NCI-H1930 (cell line): ENCODE data around the gene RAB7B.

Experiments used
- DNase-seq, 2 experiments: peaks; one replicate each; lab custom pipeline; 2025; lab: John Stamatoyannopoulos, UW

RAB7B gene

DNA sequence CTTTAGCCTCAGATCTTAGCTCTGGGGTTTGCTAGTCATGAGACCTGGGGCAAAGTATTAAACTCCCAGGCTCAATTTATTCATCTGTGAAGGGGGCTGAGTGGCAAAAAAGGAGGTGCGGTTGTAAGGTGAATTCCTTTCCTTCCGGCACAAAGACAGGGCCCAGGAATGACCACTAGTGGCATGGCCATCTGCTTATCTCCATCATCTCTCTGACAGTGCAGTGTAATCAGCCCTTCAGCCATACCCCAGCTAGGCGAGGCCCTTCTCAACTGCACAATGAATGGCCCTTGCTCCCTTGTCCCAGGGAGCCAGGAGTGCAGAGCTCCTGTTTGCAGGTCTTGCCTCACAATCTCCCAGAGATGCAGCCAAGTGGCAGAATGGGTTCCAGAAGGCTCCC lies 54.3 kb downstream of the RAB7B start:
- DNase-seq: no peak

DNA sequence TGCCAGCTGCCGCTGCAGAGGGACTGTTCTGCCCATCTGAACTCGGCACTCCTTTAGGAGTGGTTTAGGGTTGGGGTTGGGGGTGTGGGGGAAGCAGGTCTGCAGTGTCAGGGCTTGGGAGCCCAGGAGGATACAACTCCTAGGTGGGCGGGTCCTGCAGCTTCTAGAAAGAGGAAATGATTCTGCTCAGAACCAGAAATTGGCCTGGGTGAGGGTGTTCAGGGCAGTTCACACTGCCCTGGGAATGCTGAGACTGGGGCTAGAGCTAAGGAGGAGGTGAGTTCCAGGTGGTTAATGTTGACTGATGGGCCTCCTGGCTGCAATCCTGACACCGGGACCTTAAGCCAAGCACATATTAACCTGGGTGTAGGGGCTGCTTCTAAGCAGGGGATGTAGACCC lies 55.2 kb downstream of the RAB7B start:
- no peak for DNase-seq

GRCh38 chr1:205947024-205947423 lies 56.2 kb downstream of the RAB7B start:
- DNase-seq: no peak

- DNase-seq: no peak
Observed at GRCh38 chr1:205945069-205945468, 58.1 kb downstream of the RAB7B start.

- no peak for DNase-seq
Observed at GRCh38 chr1:205944525-205944924, 58.7 kb downstream of the RAB7B start.

- DNase-seq: no peak
Observed at GRCh38 chr1:205943245-205943644, 60.0 kb downstream of the RAB7B start, which contains the start of gene SLC26A9. SLC26A9 (minus strand) TSS chr1:205943456; CDS start chr1:205935820, 7,636 bp downstream.

DNA sequence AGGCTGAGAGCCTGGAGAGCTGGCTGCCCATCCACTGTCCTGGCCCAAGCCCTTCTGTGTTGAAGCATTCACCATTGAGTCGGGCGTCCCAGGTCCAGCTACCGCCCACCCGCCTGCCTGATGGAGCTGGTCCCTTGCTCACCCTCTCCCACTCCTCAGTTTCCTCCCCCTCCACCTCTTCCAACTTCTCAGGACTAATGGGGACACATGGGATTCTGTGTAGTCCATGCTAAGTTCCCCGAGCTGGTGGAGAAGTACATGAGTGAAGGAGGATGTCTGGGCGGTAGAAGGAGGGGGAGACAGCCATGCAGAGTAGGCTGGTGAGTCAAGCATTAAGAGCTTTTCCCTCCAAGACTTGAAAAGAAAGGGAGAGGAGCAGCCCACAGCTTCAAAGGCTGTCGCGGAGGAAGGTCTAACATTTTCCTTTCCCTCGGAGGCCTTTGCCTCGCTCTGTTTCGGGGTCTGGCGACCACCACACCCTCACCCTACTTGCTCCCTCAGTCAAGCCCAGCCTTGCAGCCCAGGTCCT lies 60.5 kb downstream of the RAB7B start:
- DNase-seq: no peak

DNA sequence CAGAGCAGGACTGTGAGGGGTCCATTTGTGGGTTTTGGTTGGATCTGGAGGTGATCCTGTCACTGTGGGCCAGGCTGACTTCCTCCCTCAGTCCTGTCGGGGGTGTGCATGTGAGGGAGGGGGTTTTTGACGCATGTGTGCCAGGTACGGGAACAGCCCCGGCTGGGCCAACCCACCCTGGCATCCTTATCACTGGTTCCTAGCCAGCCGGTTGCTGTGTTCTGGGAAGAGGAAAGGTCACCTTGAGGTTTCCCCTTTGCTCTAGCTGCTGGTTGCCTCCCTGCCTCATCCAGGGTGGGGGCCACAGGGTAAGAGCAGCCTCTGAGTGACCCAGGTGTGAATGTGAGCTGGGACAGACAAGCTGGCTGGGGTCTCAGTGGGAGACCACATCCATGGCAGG lies 62.5 kb downstream of the RAB7B start:
- no peak for DNase-seq

- peak in 1 of 2 experiments; percentile 12 for DNase-seq
Observed at GRCh38 chr1:205939690-205940330, 63.4 kb downstream of the RAB7B start.

DNA sequence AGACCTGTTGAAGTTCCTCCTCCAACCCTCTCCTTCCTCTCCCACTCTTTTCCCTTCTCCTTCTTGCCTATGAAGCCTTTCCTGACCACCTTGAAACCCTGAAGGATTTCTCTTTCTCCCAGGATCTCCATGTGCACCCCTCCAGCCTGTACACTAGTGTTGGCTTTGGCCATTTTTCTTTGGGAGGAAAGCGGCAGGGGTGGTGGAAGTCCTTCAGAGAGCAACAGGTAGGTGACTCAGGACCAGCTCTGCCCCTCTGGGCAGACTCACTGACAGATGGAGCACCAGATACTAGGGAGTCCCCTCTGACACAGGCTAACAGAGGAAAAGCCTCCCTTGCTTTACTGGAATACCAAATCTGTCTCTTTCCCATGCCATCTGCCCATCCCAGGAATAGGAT lies 64.5 kb downstream of the RAB7B start:
- DNase-seq: no peak

DNA sequence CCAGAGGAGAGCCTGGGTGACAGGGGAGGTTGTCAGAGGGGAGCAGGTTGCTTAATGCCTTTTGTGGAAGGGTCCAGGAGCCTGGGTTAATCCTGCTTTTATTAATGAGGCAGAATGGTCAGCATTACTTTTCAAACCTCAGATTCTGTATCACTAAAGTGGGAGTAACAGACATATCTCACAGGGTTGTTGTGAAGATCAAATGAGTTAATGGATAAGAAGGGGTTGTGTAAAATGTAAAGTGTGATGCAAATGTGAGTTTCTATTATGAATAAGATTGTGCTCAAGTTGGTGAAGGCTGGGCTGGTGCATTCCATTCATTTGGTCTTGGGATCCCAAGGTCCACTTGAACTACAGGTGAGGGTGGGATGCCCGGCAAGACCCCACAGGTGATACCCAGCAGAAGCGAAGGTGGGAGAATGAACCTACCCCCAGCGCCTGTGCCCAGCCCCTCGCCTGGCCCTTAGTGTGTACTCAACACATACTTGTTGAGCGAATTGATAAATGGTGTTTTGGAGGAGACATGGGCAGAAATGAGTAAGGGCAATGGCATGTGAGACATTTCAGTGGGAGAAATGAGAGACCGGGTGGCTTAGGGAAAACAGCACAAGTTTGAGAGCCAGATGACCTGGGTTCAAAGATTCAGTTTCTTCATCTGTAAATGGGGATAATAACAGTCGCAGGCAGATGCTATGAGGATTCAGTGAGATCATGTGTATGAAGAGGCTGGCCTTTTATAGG lies 66.2 kb downstream of the RAB7B start:
- no peak for DNase-seq

DNA sequence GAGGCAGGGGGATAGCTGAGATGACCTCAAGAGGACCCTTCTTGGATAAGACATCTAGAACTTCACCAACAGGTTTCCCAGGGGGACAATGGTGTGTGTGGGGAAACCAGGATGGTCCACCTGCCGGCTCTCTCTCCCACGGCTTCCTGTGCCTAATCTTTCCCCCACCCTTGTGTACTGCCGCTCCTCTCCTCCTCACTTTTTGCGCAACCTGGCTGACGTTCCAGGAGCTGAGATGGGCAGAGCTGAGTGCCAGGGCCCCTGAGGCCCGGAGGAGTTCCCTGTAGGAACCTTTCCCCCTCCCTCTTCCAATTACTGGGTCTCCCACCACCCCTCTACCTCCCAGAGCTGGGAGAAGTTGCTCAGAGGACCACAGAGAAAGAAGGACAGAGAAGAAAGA lies 66.9 kb downstream of the RAB7B start:
- DNase-seq: no peak

DNA sequence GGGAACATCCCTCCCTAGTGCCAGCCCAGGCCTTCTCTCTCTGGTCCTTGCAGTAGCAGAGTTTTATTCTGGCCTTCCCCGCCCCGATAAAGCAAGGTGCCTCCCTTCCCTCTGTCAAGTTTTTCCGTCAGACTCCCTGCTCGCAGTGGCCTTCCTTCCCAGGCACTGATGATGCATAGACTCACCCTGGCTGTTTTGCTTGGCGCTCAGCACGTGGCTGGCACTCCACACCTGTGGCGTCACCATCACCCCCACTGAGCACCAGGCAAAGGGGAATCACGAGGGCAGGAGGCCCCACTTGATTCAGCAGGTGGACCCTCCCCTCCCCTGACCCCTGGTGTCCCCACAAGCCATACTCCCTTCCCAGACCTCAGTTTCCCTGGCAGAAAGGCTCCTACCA lies 67.3 kb downstream of the RAB7B start:
- DNase-seq: no peak

- DNase-seq: no peak
Observed at GRCh38 chr1:205934788-205935187, 68.4 kb downstream of the RAB7B start.

GRCh38 chr1:205933671-205934618 lies 69.2 kb downstream of the RAB7B start:
- no peak for DNase-seq

GRCh38 chr1:205932776-205933175 lies 70.4 kb downstream of the RAB7B start:
- no peak for DNase-seq

- no peak for DNase-seq
Observed at GRCh38 chr1:205930799-205931281, 72.4 kb downstream of the RAB7B start.

- DNase-seq: no peak
Observed at GRCh38 chr1:205930195-205930577, 73.0 kb downstream of the RAB7B start.

- no peak for DNase-seq
Observed at GRCh38 chr1:205929496-205930194, 73.5 kb downstream of the RAB7B start.

GRCh38 chr1:205928317-205928716 lies 74.9 kb downstream of the RAB7B start:
- no peak for DNase-seq

GRCh38 chr1:205927676-205928075 lies 75.5 kb downstream of the RAB7B start:
- no peak for DNase-seq

- DNase-seq: no peak
Observed at GRCh38 chr1:205927247-205927646, 75.9 kb downstream of the RAB7B start.
